Measurements from ENCODE around the gene N4BP2L1.
A peak's percentile ranks its signal among the peaks of the same experiment; 100 is the strongest.

Gene N4BP2L1

DNA sequence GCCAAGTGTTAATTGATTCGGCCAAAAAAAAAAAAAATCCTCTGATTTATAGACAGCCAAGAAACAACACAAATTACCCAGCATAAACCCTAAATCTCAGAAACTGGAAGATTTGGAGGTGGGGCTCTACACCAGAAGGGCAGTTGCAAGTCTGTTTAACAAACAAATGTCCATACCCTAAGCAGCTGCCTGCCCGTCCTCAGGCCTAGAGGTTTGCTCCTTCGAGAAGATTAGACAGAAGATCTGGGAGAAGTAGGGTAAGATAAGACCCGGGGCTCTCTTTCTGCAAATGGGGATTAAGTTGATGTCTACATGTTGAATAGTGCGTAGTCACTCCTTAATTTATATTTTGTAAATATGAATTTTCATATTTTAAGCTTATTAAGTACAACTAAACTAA is 3.4 kb upstream of the N4BP2L1 start:
- no peak for DNase-seq

GRCh38 chr13:32430018-32430747 is 2.3 kb upstream of the N4BP2L1 start:
- DNase-seq: no peak

GRCh38 chr13:32429433-32429909 is 1.5 kb upstream of the N4BP2L1 start:
- no peak for DNase-seq

GRCh38 chr13:32428581-32429432 is 877 bp upstream of the N4BP2L1 start:
- no peak for DNase-seq

DNA sequence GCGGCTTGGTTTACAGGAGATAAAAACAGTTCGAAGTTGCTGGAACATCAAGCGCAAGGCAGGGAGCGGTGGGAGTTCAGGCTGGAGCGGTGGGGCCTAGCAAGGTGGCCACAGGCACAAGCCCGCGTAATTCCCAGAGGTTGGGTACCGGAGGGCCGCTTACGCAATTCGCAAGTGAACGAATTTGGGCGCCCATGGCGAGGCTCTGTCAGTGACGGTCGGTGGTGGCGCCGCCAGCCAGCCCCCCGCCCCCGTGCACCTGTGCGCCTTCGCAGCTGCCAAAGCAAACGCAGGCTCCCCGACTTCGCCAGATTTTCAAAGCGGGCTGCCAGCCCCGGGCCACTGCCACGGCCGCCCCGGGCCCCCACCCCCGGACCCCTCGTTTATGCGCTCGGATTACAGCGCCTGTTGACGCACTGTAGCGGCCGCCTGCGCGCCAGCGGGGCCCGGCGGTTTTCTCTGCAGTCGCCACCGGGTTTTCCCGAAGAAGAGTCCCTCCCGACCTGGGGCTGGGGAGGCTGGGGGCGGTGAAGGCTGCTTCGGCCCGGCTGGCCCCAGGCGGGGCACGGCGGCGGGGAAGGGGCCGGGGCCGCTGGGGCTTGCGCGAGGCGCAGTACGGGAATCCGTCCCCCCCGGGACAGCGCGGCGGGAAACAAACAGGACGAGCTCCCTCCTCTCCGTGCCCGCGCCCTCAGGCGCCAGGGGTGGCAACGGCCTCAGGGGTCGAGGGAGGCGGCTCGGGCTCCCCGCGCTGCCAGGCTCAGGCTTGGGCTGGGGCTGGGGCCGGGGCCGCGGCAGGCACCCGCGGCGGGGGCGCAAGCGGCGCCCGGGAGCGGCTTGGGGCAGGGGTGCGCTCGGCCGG is 709 bp downstream of the N4BP2L1 start:
- DNase-seq: peak; percentile 36 to 41

- peak in 1 of 2 donors; percentile 25 for DNase-seq
These were observed 1.5 kb downstream of the N4BP2L1 start for GRCh38 chr13:32426191-32426989.

- no peak for DNase-seq
These were observed 2.8 kb downstream of the N4BP2L1 start for GRCh38 chr13:32425158-32425557.

DNA sequence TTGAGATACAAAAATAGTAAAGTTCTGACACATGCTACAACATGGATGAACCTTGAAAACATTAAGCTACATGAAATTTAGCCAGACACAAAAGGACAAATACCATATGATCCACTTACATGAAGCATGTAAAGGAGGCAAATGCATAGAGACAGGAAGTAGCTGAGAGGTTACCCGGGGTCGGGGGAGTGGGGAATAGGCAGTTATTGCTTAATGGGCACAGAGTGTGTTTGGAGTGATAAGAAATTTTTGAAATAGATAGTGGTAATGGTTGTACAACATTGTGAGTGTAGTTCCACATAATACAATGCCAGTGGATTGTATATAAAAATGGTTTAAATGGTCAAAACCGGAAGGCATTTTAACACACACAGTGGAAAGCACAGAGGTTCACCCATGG is 4.3 kb downstream of the N4BP2L1 start:
- DNase-seq: no peak

DNA sequence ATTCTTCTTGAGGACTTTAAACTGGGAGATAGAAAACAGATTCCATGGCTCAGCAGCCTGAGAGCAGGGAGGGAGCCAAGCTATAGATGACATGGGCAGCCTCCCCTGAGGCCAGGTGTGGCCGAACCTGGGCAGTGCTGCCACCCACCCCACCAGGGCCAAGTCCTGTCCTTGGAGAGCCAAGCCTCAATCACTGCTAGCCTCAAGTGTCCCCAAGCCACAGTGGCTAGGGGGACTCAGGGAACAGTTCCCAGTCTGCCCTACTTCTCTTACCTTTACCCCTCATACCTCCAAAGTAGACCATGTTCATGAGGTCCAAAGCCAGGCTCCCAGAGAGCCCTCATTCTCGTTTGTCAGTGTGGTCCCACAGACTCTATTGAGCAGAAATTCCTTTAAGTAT is 8.1 kb downstream of the N4BP2L1 start:
- DNase-seq: no peak

GRCh38 chr13:32417995-32418394 is 9.9 kb downstream of the N4BP2L1 start:
- no peak for DNase-seq

DNA sequence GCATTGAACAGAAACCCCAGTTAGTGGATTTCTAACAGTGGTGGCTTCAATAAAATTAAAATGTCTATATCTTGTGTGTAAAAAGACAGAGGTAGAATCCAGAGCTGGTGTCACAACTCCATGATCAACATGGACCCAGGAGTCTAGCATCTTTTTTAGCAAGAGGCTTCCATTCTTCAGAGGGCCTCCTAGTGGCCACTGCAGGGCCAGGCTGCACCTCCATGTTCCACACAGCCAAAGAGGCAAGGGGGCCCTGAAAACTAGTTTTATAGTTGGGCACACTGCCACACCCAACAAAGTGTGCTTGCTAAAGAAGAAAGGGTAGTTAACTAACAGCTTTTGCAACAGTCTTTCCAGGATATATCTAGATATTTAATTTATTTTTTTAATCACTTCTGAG is 12.9 kb downstream of the N4BP2L1 start:
- DNase-seq: peak in 1 of 2 donors; percentile 13

DNA sequence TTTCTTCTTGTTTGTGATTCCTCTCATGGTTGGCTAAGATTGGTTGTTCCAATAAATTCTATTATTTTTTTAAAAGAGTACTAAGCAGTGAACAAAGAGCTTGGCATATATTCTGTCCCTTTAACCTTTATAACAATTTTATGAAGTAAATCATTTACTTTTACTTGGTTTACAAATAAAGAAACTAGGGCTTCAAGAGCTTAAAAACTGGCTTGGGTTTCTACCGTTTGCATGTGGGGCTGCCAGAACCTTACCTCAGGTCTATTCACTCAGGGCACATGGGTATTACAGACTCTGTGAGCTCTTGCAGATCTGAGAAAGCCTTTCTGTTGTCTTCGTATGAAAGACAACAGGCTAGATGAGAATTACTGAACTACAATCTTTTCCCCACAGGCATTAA is 13.3 kb downstream of the N4BP2L1 start:
- DNase-seq: no peak

DNA sequence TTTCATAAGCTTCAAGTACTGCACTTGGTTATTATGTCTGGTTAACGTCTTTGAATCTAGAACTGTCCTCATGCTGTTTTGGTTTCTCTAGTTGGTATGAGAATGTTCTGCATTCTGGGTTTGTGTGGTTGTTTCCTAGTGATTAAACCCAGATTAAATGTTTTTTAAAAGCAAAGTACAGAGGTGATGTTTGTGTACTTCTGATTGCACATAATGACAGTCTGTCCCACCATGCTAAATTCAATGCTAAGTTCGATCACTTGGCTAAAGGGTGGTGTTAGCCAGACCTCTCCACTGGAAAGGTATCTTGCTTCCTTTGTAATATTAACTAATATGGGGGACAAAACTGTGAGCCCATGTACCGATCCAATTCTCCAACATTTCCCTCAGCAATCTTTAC is 14.6 kb downstream of the N4BP2L1 start:
- DNase-seq: no peak

DNA sequence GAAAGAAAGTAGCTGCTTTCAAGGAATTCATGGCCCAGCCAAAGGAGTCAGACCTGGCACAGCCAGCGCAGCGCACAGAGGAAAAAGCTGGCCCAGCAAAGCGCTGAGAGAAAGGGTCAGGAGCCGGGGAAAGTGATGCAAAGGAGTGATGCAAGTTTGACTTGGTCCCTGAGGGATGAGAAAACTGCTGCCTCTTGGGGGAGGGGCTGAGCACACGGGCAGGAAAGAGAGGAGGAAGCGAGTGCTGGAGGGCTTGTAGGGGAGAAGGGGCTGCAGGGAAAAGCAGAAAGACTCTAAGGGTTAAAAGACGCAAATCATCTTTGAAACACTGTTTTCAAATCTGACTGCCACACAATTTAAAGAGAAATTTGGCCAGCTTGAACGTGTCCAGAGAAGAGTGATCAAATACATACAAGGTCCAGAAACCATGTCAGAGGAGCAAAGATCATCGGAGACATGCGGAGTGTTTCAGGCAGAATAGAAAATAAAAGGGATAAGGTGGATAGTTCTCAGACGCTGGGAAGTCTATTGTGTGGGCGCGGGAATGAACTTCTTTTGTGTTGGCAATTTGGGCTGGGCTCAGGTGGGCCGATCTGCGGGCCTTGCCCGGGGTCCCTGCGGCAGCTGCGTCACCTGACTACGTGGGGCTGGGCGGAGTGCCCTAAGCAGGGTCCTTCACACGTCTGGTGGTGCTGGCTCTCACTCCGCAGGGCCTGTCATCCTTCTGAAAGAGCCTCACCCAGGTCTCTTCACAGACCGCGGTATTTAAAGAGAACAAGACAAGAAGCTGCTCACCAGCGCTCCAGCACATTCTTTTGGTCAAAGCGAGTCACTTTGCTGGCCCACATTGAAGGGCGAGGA is 18.1 kb downstream of the N4BP2L1 start:
- no peak for DNase-seq

- DNase-seq: no peak
These were observed 19.0 kb downstream of the N4BP2L1 start for GRCh38 chr13:32409001-32409313.

GRCh38 chr13:32408296-32409000 is 19.5 kb downstream of the N4BP2L1 start:
- no peak for DNase-seq

DNA sequence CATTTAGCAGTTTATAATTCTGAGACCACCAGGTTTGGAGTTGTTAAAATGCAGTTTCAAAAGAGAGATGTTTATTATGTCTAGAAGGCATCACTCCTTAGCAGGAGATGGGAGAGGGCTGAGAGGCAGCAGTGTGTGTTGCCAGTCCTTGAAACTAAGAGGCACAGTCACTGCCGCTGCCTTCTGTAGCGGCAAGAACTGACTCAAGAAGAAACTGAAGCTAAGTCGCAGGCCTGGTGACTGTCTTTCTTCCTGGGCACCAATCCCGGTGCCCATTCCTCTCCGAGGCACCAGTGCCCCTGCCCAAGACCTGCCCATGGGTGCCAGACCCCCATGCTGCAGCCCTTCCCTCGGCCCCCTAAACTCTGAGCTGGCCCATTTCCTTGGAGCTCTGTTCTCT is 20.1 kb downstream of the N4BP2L1 start:
- DNase-seq: peak in 1 of 2 donors; percentile 3

DNA sequence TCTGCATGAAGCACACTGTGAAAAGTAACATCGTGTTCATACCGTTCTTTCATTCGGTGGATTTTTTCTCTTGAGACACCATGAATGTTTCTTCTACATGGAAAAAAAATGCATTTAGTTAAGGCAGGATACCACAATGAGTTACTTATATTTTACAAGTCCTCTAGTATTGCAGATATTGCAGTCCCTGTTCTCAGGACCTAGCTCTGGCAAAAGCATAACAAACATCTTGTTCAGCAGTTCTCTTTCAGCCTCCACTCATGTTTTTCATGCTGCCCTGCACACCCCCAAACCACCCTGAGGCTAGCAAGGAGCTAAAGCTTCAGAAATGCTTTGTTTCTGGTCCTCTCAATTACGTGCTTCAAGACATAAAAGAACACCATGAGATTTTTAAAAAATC is 24.8 kb downstream of the N4BP2L1 start:
- DNase-seq: no peak

DNA sequence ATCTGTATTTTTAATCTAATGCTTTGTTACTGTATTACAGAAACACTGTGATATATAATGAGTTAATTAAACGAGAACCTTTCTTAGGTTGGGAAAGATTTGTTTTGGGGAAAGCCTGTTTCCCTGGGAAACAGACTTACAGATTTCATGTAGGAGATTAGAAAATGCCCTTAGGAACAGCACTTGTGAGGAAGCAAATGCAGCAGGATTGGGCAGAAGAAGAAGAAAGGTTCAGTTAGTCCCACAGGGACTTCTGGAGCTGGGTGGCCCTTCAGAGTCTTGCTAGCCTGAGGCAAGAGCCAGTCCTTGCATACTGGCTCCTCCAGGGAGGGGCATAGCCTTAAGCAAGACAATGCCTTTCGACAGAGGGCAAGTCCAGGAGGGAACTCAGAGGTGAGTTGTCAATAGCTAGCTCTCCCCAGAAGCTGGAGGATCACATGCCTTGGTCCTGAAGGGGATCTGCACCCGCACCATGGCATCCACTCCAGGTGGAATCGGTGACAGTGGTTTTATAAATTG is 36.8 kb downstream of the N4BP2L1 start:
- no peak for DNase-seq

DNA sequence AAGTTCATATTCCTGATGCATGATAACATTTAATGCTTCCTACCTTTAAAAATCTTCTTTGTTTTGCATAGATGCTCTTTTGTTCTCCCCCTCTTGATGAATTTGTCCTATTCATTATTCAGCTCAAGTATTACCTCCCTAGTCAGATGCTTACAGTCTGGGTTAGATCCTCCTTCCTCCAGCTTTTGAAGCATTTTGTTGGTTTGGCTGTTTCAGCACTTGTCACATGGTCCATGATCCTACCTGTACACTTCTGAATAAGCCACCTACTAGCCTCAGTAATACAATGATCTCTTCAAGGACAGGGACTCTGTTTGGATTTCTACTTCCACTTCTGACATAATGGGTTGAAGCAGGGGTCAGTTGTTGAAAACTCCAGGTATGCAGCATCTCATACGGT is 37.4 kb downstream of the N4BP2L1 start:
- no peak for DNase-seq

DNA sequence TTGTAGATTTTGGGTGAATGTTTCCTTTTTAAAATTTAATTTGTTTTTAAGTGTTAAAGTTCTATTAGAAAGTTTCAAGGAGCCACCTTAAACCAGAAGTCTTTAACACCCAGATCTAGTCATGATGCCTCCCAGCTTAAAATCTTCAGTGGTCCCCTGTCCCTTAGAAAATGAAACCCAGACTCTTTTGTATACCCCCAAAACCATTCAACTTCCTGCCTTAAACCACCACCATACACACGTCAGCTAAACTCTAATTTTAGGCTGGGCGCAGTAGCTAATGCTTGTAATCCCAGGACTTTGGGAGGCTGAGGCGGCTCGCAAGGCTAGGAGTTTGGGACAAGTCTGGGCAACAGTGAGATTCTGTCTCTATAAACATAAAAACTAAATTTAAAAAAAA is 37.9 kb downstream of the N4BP2L1 start:
- no peak for DNase-seq

All from stimulated activated CD4-positive, alpha-beta T cell treated with anti-CD3 and anti-CD28 coated beads, Interleukin-2, amount 100 ng/mL, for 48 hours (primary cell).